ENCODE results near the gene SOS2.

Gene SOS2

GRCh38 chr14:50212726-50213125 is 18.7 kb downstream of the SOS2 start:
- Histone ChIP-seq H3K79me1 (replicated peaks; ENCODE audit: low read length, poor library complexity, severe bottlenecking) (peaks cover 11% of the 10 kb centered on the region), H2BK120ac (ENCODE audit: low read depth, low read length) (no peak overlapping the region), H2BK15ac (ENCODE audit: low read depth, poor library complexity, severe bottlenecking) (no peak overlapping the region), H3K36me3 (ENCODE audit: control insufficient read depth in 1 of 2, insufficient read depth in 2 of 2, low read depth in 1 of 2, low read length in 2 of 2) (no peaks in the 10 kb centered on the region), H3K14ac (ENCODE audit: low read length in 2 of 2) (no peak overlapping the region), H3K27ac (ENCODE audit: low read length, poor library complexity, severe bottlenecking) (no peak overlapping the region), H2AFZ (ENCODE audit: low read depth, low read length) (no peak overlapping the region), H2BK12ac (ENCODE audit: low read length in 2 of 2) (no peak overlapping the region), H3K9ac (ENCODE audit: low read length) (no peak overlapping the region), H3K4me3 (ENCODE audit: insufficient read depth in 1 of 2, low read depth in 1 of 2, low read length in 2 of 2) (no peak overlapping the region), H3K18ac (ENCODE audit: low read depth in 1 of 2, low read length in 2 of 2) (no peak overlapping the region), H4K91ac (ENCODE audit: low read length) (no peak overlapping the region), H4K8ac (ENCODE audit: low read length) (no peak overlapping the region), H2AK5ac (ENCODE audit: low read length, severe bottlenecking) (no peak overlapping the region), H3K9me3 (ENCODE audit: control insufficient read depth, low read length) (no peaks in the 10 kb centered on the region), H3K23ac (ENCODE audit: low read length in 2 of 2) (no peak overlapping the region), H3K4ac (ENCODE audit: low read depth in 1 of 2, low read length in 2 of 2) (no peak overlapping the region), H3K4me1 (ENCODE audit: control insufficient read depth, insufficient read depth, low read depth, low read length) (no peaks in the 10 kb centered on the region), H3K27me3 (ENCODE audit: control insufficient read depth in 1 of 2, insufficient read depth in 1 of 2, low read length in 2 of 2) (no peaks in the 10 kb centered on the region), H2BK5ac (ENCODE audit: low read depth, low read length, poor library complexity, severe bottlenecking) (no peak overlapping the region), H3K4me2 (ENCODE audit: low read length, poor library complexity, severe bottlenecking) (no peak overlapping the region)
- DNase-seq, result no peak
- 83% methylated on average over 2 of the region's 3 CpGs for WGBS

DNA sequence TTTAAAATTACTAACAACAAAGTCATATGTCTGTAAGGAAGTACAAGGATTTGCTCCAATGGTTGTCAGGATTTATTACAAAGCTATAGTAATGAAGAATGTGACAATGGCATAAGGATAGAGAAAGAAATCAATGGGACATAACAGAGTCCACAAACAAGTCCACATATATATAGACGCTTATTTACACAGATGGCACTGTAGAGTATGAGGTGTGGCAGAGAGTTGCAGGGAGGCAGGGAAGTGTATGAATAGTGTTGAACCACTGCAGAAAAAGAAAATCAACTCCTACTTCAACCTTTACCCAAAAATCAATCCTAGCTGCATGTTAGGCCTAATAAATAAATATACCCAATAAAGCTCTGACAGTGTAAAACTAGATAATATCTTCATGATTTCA is 21.3 kb downstream of the SOS2 start:
- Histone ChIP-seq H3K23ac (ENCODE audit: low read length in 2 of 2) (no peak overlapping the region), H3K27ac (ENCODE audit: low read length, poor library complexity, severe bottlenecking) (no peak overlapping the region), H3K4me2 (ENCODE audit: low read length, poor library complexity, severe bottlenecking) (no peak overlapping the region), H3K36me3 (ENCODE audit: control insufficient read depth in 1 of 2, insufficient read depth in 2 of 2, low read depth in 1 of 2, low read length in 2 of 2) (no peaks in the 10 kb centered on the region), H3K79me1 (replicated peaks; ENCODE audit: low read length, poor library complexity, severe bottlenecking) (peaks cover 21% of the 10 kb centered on the region), H3K27me3 (ENCODE audit: control insufficient read depth in 1 of 2, insufficient read depth in 1 of 2, low read length in 2 of 2) (no peaks in the 10 kb centered on the region), H3K4me3 (ENCODE audit: insufficient read depth in 1 of 2, low read depth in 1 of 2, low read length in 2 of 2) (no peak overlapping the region), H2AK5ac (ENCODE audit: low read length, severe bottlenecking) (no peak overlapping the region), H3K4me1 (ENCODE audit: control insufficient read depth, insufficient read depth, low read depth, low read length) (no peaks in the 10 kb centered on the region), H2BK15ac (ENCODE audit: low read depth, poor library complexity, severe bottlenecking) (no peak overlapping the region), H3K18ac (ENCODE audit: low read depth in 1 of 2, low read length in 2 of 2) (no peak overlapping the region), H2AFZ (ENCODE audit: low read depth, low read length) (no peak overlapping the region), H2BK120ac (ENCODE audit: low read depth, low read length) (no peak overlapping the region), H3K4ac (ENCODE audit: low read depth in 1 of 2, low read length in 2 of 2) (no peak overlapping the region), H2BK5ac (ENCODE audit: low read depth, low read length, poor library complexity, severe bottlenecking) (no peak overlapping the region), H2BK12ac (ENCODE audit: low read length in 2 of 2) (no peak overlapping the region), H3K9me3 (ENCODE audit: control insufficient read depth, low read length) (no peaks in the 10 kb centered on the region), H4K91ac (ENCODE audit: low read length) (no peak overlapping the region), H3K14ac (ENCODE audit: low read length in 2 of 2) (no peak overlapping the region), H3K9ac (ENCODE audit: low read length) (no peak overlapping the region), H4K8ac (ENCODE audit: low read length) (no peak overlapping the region)
- no peak for DNase-seq
- no CpG with 5 or more reads among the region's 1 CpG for WGBS

- H3K79me1 ChIP-seq (replicated peaks; ENCODE audit: low read length, poor library complexity, severe bottlenecking), result peaks cover 13% of the 10 kb centered on the region
- H2BK120ac ChIP-seq (ENCODE audit: low read depth, low read length), result no peak overlapping the region
- no peak overlapping the region for H4K91ac ChIP-seq (ENCODE audit: low read length)
- H3K9ac ChIP-seq (ENCODE audit: low read length), result no peak overlapping the region
- H3K18ac ChIP-seq (ENCODE audit: low read depth in 1 of 2, low read length in 2 of 2), result no peak overlapping the region
- no peak overlapping the region for H4K8ac ChIP-seq (ENCODE audit: low read length)
- no peak overlapping the region for H3K27ac ChIP-seq (ENCODE audit: low read length, poor library complexity, severe bottlenecking)
- H3K4me2 ChIP-seq (ENCODE audit: low read length, poor library complexity, severe bottlenecking), result no peak overlapping the region
- no peak overlapping the region for H2BK12ac ChIP-seq (ENCODE audit: low read length in 2 of 2)
- no peak overlapping the region for H2BK15ac ChIP-seq (ENCODE audit: low read depth, poor library complexity, severe bottlenecking)
- no peak overlapping the region for H3K4me3 ChIP-seq (ENCODE audit: insufficient read depth in 1 of 2, low read depth in 1 of 2, low read length in 2 of 2)
- no peaks in the 10 kb centered on the region for H3K27me3 ChIP-seq (ENCODE audit: control insufficient read depth in 1 of 2, insufficient read depth in 1 of 2, low read length in 2 of 2)
- no peak overlapping the region for H2AFZ ChIP-seq (ENCODE audit: low read depth, low read length)
- no peak overlapping the region for H3K14ac ChIP-seq (ENCODE audit: low read length in 2 of 2)
- WGBS, result 97% methylated on average over 1 of the region's 2 CpGs
- H3K23ac ChIP-seq (ENCODE audit: low read length in 2 of 2), result no peak overlapping the region
- H2AK5ac ChIP-seq (ENCODE audit: low read length, severe bottlenecking), result no peak overlapping the region
- H3K36me3 ChIP-seq (ENCODE audit: control insufficient read depth in 1 of 2, insufficient read depth in 2 of 2, low read depth in 1 of 2, low read length in 2 of 2), result peaks cover 11 to 63% of the 10 kb centered on the region in 2 experiments
- no peak overlapping the region for H3K4ac ChIP-seq (ENCODE audit: low read depth in 1 of 2, low read length in 2 of 2)
- no peaks in the 10 kb centered on the region for H3K4me1 ChIP-seq (ENCODE audit: control insufficient read depth, insufficient read depth, low read depth, low read length)
- H2BK5ac ChIP-seq (ENCODE audit: low read depth, low read length, poor library complexity, severe bottlenecking), result no peak overlapping the region
- no peaks in the 10 kb centered on the region for H3K9me3 ChIP-seq (ENCODE audit: control insufficient read depth, low read length)
- DNase-seq, result no peak
Measured at GRCh38 chr14:50198499-50198898, 32.9 kb downstream of the SOS2 start.

- Histone ChIP-seq H3K14ac (ENCODE audit: low read length in 2 of 2) (no peak overlapping the region), H4K8ac (ENCODE audit: low read length) (no peak overlapping the region), H4K91ac (ENCODE audit: low read length) (no peak overlapping the region), H3K4me1 (ENCODE audit: control insufficient read depth, insufficient read depth, low read depth, low read length) (no peaks in the 10 kb centered on the region), H2AFZ (ENCODE audit: low read depth, low read length) (no peak overlapping the region), H2BK15ac (ENCODE audit: low read depth, poor library complexity, severe bottlenecking) (no peak overlapping the region), H2BK5ac (ENCODE audit: low read depth, low read length, poor library complexity, severe bottlenecking) (no peak overlapping the region), H2AK5ac (ENCODE audit: low read length, severe bottlenecking) (no peak overlapping the region), H3K27ac (ENCODE audit: low read length, poor library complexity, severe bottlenecking) (no peak overlapping the region), H3K23ac (ENCODE audit: low read length in 2 of 2) (no peak overlapping the region), H2BK12ac (ENCODE audit: low read length in 2 of 2) (no peak overlapping the region), H3K36me3 (ENCODE audit: control insufficient read depth in 1 of 2, insufficient read depth in 2 of 2, low read depth in 1 of 2, low read length in 2 of 2) (peaks cover 13 to 48% of the 10 kb centered on the region in 2 experiments), H3K27me3 (ENCODE audit: control insufficient read depth in 1 of 2, insufficient read depth in 1 of 2, low read length in 2 of 2) (no peaks in the 10 kb centered on the region), H3K4me3 (ENCODE audit: insufficient read depth in 1 of 2, low read depth in 1 of 2, low read length in 2 of 2) (no peak overlapping the region), H3K4ac (ENCODE audit: low read depth in 1 of 2, low read length in 2 of 2) (no peak overlapping the region), H3K79me1 (replicated peaks; ENCODE audit: low read length, poor library complexity, severe bottlenecking) (peaks cover 3% of the 10 kb centered on the region), H3K9ac (ENCODE audit: low read length) (no peak overlapping the region), H3K4me2 (ENCODE audit: low read length, poor library complexity, severe bottlenecking) (no peak overlapping the region), H3K9me3 (ENCODE audit: control insufficient read depth, low read length) (no peaks in the 10 kb centered on the region), H2BK120ac (ENCODE audit: low read depth, low read length) (no peak overlapping the region), H3K18ac (ENCODE audit: low read depth in 1 of 2, low read length in 2 of 2) (no peak overlapping the region)
- WGBS, result 100% methylated on average over 1 of the region's 1 CpG
- no peak for DNase-seq
Measured at GRCh38 chr14:50191499-50191898, 39.9 kb downstream of the SOS2 start.

All from mesenchymal stem cell (in vitro differentiated cells and primary cell).